HEK293T (cell line): ENCODE results near the gene HLA-DMB.

Experiments used
- CTCF ChIA-PET: fragments of 350-600 bp; formaldehyde crosslinking; extraction: SDS; loops from one replicate; lab custom pipeline; 2021; ENCODE audit warnings: antibody characterized with exemption, inconsistent platforms; lab: Yijun Ruan, JAX
- POLR2A ChIA-PET: fragments of 350-600 bp; formaldehyde crosslinking; extraction: SDS; loops from one replicate; lab custom pipeline; 2020; ENCODE audit warnings: antibody characterized with exemption, inconsistent platforms; lab: Yijun Ruan, JAX
- DNase-seq: peaks from one replicate; pipeline ENCODE4 v3.0.0; 2012; ENCODE audit warnings: mixed read lengths; ENCODE audit errors: extremely low spot score
- ARNT ChIP-seq: fragments of 450-650 bp; IDR thresholded peaks from 2 replicates; pipeline ENCODE4 v1.6.1; 2017; ENCODE audit warnings: mild to moderate bottlenecking
- BHLHE40 ChIP-seq: fragments of 450-650 bp; IDR thresholded peaks from 2 replicates; pipeline ENCODE4 v1.6.1; 2016; ENCODE audit warnings: mild to moderate bottlenecking, moderate library complexity, borderline replicate concordance
- CTBP1 ChIP-seq: fragments of 450-650 bp; IDR thresholded peaks from 2 replicates; pipeline ENCODE4 v1.6.1; 2016; ENCODE audit warnings: borderline replicate concordance
- ELF4 ChIP-seq: fragments of 450-650 bp; IDR thresholded peaks from 2 replicates; pipeline ENCODE4 v1.6.1; 2017; ENCODE audit warnings: antibody characterized with exemption
- FOXA1 ChIP-seq: fragments of 450-650 bp; IDR thresholded peaks from 2 replicates; pipeline ENCODE4 v1.6.1; 2016; ENCODE audit warnings: mild to moderate bottlenecking
- FOXK2 ChIP-seq: fragments of 450-650 bp; IDR thresholded peaks from 2 replicates; pipeline ENCODE4 v1.6.1; 2016; ENCODE audit warnings: mild to moderate bottlenecking
- FOXM1 ChIP-seq: fragments of 450-650 bp; IDR thresholded peaks from 2 replicates; pipeline ENCODE4 v1.6.1; 2017; ENCODE audit warnings: mild to moderate bottlenecking, borderline replicate concordance
- HDGF ChIP-seq: fragments of 450-650 bp; IDR thresholded peaks from 2 replicates; pipeline ENCODE4 v1.6.1; 2017; ENCODE audit warnings: antibody characterized with exemption, borderline replicate concordance
- L3MBTL2 ChIP-seq: fragments of 450-650 bp; conservative IDR thresholded peaks from 2 replicates; pipeline ENCODE4 v1.6.1; 2016; ENCODE audit warnings: mild to moderate bottlenecking
- LEF1 ChIP-seq: fragments of 450-650 bp; IDR thresholded peaks from 2 replicates; pipeline ENCODE4 v1.6.1; 2017; ENCODE audit warnings: mild to moderate bottlenecking, borderline replicate concordance
- NFRKB ChIP-seq: fragments of 450-650 bp; IDR thresholded peaks from 2 replicates; pipeline ENCODE4 v1.6.1; 2016; ENCODE audit warnings: mild to moderate bottlenecking, moderate library complexity
- SP1 ChIP-seq: fragments of 450-650 bp; IDR thresholded peaks from 2 replicates; pipeline ENCODE4 v1.6.1; 2017
- SUZ12 ChIP-seq: fragments of 450-650 bp; IDR thresholded peaks from 2 replicates; pipeline ENCODE4 v1.6.1; 2016; ENCODE audit warnings: mild to moderate bottlenecking
- TARDBP ChIP-seq: fragments of 450-650 bp; IDR thresholded peaks from 2 replicates; pipeline ENCODE4 v1.6.1; 2016
- ZNF384 ChIP-seq: fragments of 450-650 bp; IDR thresholded peaks from 2 replicates; pipeline ENCODE4 v1.6.1; 2016
- TF ChIP-seq, protein P1 (sequence below): fragments of 450-650 bp; IDR thresholded peaks from 2 replicates; pipeline ENCODE4 v1.6.1; 2016

Gene HLA-DMB

DNA sequence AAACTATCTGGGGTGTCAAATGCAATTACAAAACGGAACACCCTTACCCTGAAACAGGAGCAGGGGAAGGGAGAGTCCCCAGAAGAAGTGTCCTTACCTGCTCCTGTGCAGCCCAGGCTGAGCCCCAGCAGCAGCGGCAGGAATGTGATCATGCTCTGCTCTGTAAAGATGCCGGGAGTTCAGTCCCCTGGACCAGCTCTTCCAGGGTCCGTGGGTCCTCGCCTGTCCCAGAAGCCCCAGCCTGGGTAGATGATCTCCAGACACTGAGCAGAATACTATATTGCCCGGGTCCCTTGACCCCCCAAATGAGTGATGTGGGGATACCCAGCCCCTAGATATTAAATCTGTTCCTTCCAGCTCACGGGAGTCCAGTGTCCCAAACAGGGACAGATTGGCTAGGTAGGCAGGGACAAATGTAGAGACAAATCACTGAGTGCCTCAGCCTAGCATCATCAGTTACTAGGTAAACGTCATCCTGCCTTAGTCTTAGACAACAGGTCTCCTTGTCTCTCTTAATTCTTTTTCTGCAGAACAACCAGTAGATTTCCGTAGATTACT is at the start of gene HLA-DMB:
HLA-DMB (minus strand) TSS at position 373 of the 558 bp plus-strand sequence; CDS start at position 152, 221 bp downstream.
- peak; percentile 92 for DNase-seq
- TF ChIP-seq LEF1 = no peak
- TF ChIP-seq FOXM1 = no peak
- no peak for TF ChIP-seq CTBP1
- no peak for TF ChIP-seq ELF4
- TF ChIP-seq NFRKB = no peak
- no peak for TF ChIP-seq ZNF384
- TF ChIP-seq ARNT = no peak
- TF ChIP-seq SP1 = no peak
- TF ChIP-seq TARDBP = no peak
- CTCF ChIA-PET = interaction anchor here (0.6 to 4.7 kb wide), 6 partner anchors 9 to 102 kb away, joined by 3 to 21 read pairs (median 4); partner anchors contain the start of genes HLA-DMA and TAP2
- POLR2A ChIA-PET = interaction anchor here (1.9 to 10.9 kb wide), 3 partner anchors 13 to 46 kb away, joined by 7 to 113 read pairs (median 16); no protein-coding TSS in a partner anchor

DNA sequence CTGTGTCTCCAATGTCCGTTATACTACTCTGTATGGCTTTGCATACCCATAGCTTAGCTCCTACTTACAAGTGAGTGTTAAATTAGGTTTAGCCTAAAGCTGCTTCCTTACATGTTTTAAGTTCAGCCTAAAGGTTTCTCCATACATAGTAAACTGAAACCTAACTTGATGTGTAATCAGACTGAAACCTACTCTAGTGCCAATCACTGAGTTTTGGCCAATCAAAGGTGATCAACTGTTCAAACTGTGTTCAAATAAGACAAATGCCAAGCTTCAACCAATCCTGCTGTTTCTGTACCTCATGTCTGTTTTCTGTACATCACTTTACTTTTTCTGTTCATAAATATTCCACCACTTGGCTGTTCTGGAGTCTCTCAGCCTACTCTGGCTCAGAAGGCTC is 48.5 kb upstream of the HLA-DMB start:
- no peak for DNase-seq
- ChIA-PET CTCF (interaction anchor here (1.1 to 1.3 kb wide), 2 partner anchors 9 to 11 kb away, joined by 4 to 5 read pairs; no protein-coding TSS in a partner anchor), POLR2A (interaction anchor here (0.9 to 2.3 kb wide), 4 partner anchors 10 to 95 kb away, joined by 3 to 11 read pairs (median 4); partner anchors contain the start of gene BRD2)
- no peak for TF ChIP-seq BHLHE40
- TF ChIP-seq, protein P1, sequence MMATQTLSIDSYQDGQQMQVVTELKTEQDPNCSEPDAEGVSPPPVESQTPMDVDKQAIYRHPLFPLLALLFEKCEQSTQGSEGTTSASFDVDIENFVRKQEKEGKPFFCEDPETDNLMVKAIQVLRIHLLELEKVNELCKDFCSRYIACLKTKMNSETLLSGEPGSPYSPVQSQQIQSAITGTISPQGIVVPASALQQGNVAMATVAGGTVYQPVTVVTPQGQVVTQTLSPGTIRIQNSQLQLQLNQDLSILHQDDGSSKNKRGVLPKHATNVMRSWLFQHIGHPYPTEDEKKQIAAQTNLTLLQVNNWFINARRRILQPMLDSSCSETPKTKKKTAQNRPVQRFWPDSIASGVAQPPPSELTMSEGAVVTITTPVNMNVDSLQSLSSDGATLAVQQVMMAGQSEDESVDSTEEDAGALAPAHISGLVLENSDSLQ = peak; percentile 74

DNA sequence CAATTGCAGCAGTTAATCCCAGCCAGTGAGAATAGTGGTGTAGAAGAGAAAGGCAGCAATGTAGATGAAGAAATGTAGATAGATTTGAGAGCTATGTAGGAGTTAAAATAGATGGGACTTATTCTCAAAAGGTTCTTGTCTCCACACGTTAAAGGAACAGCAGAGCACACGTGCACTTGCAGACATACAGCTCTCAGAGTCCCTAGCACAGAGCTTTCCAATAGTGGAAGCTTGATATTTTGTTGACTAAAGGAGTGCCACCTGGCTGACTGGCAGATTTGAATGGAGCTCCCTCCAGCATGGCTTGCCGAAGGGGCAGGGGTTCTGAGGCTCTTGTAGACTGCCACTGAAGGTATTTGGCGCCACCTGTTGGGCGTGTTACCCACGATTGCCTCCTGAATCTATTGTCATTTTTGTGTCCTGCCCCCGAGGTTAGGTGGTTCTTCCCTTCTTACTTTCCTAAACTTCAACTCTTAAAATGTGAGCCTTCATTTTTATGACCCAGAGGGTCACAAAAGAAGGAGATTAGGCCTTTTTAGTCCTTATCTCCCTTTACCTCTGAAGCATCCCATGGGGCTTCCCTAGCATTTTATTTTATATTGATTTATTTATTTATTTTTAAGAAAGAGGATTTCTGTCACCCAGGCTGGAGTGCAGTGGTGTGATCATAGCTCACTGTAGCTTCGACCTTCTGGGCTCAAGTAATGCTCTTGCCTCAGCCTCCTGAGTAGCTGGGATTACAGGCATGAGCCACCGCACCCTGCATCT is 44.0 kb upstream of the HLA-DMB start:
- TF ChIP-seq TARDBP = no peak
- no peak for TF ChIP-seq ZNF384
- no peak for TF ChIP-seq FOXM1
- no peak for TF ChIP-seq FOXA1
- no peak for TF ChIP-seq ELF4
- no peak for TF ChIP-seq FOXK2
- no peak for TF ChIP-seq LEF1
- TF ChIP-seq NFRKB = no peak
- TF ChIP-seq HDGF = no peak
- TF ChIP-seq BHLHE40 = no peak
- no peak for TF ChIP-seq CTBP1
- no peak for TF ChIP-seq SP1
- TF ChIP-seq ARNT = no peak
- no peak for TF ChIP-seq SUZ12
- no peak for TF ChIP-seq L3MBTL2
- TF ChIP-seq, protein P1 = no peak
- POLR2A ChIA-PET = interaction anchor here (0.9 to 10.0 kb wide), 10 partner anchors 14 to 146 kb away, joined by 3 to 369 read pairs (median 6); partner anchors contain the start of genes BRD2, HLA-DMA and TAP2
- peak; percentile 77 for DNase-seq
- CTCF ChIA-PET = interaction anchor here (0.6 to 2.4 kb wide), 43 partner anchors 9 to 263 kb away, joined by 3 to 79 read pairs (median 6); partner anchors contain the start of genes HLA-DMA, HLA-DMB, HLA-DOA and TAP2

DNA sequence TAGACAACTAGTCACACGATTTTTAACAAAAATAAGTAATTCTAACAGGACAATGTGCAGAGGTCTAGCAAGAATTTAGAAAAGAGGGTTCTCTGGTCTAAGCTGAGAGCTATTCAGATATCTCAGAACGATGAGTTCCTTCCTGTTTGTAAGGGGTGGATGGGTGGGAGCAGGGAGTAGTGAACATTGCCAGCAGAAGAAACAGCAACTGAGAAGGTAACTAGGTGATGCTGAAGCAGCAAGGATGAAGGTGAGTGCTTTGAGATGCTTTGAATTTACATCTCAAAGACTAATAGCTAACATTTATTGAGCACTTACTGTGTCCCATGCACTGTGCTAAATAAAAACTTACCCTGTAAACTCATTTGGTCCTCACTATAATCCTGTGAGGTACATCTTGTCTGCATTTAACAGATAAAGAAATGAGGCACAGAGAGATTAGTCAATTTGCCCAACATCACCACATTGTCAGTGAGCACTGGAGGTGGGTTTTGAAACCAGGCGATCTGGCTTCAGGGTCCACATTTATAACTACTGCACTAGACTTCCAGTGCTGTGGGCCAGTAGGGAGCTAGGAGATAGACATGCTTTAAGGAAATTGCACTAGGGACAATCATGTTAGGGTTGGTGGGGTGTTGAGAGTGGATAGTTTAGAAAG is 43.3 kb upstream of the HLA-DMB start:
- CTCF ChIA-PET = interaction anchor here (0.6 to 2.4 kb wide), 42 partner anchors 8 to 264 kb away, joined by 3 to 79 read pairs (median 6); partner anchors contain the start of genes HLA-DMA, HLA-DMB, HLA-DOA and TAP2

DNA sequence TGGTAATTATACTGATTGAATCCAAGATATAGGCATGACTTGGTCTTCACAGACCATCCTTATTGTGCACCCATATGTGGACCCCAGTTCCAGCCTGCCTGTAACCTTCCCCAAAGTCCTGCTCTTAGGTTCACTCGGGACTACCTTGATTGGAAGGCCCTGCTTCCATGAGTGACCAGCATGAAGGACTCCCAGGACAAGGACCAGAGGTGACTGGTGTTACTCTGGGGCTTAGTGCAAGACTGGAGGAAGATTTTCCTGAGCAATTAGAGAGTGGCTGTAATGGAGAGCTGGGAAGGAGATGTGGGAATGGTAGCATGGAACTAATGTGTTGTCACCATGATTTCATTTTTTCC is 42.6 kb upstream of the HLA-DMB start:
- no peak for DNase-seq
- TF ChIP-seq CTBP1 (no peak), TARDBP (no peak), FOXK2 (no peak), SP1 (no peak)
- ChIA-PET CTCF (interaction anchor here (1.6 to 2.4 kb wide), 7 partner anchors 13 to 170 kb away, joined by 4 to 79 read pairs (median 12); no protein-coding TSS in a partner anchor), POLR2A (interaction anchor here (1.7 to 10.0 kb wide), 5 partner anchors 12 to 89 kb away, joined by 5 to 369 read pairs (median 12); partner anchors contain the start of gene BRD2)

More for the DNA sequence above, 43.3 kb upstream of the HLA-DMB start:
- DNase-seq = no peak
- POLR2A ChIA-PET = interaction anchor here (0.9 to 10.0 kb wide), 10 partner anchors 13 to 146 kb away, joined by 3 to 369 read pairs (median 6); partner anchors contain the start of genes BRD2, HLA-DMA and TAP2
- TF ChIP-seq HDGF (no peak), ZNF384 (no peak), L3MBTL2 (no peak), BHLHE40 (no peak), TARDBP (no peak), FOXM1 (no peak), FOXA1 (no peak), NFRKB (no peak), FOXK2 (no peak), SP1 (no peak), LEF1 (no peak), CTBP1 (no peak), SUZ12 (no peak), ARNT (no peak)
